D721Med (cell line): ENCODE measurements around the gene ZNF662.

Source experiments
- DNase-seq: peaks from one replicate; pipeline ENCODE4 v3.0.0; 2011; ENCODE audit warnings: low spot score; ENCODE audit not compliant: insufficient read length
- FAIRE-seq: peaks from 2 replicates; lab custom pipeline; 2011; peaks lifted over from hg19 to GRCh38; lab: Jason Lieb, UNC
- TF ChIP-seq, protein P1 (sequence below): IDR thresholded peaks from 2 replicates; pipeline ENCODE4 v1.5.1; 2012; ENCODE audit warnings: mild to moderate bottlenecking, control low read depth; ENCODE audit not compliant: insufficient read depth; ENCODE audit errors: missing control alignments

The ZNF662 gene

DNA sequence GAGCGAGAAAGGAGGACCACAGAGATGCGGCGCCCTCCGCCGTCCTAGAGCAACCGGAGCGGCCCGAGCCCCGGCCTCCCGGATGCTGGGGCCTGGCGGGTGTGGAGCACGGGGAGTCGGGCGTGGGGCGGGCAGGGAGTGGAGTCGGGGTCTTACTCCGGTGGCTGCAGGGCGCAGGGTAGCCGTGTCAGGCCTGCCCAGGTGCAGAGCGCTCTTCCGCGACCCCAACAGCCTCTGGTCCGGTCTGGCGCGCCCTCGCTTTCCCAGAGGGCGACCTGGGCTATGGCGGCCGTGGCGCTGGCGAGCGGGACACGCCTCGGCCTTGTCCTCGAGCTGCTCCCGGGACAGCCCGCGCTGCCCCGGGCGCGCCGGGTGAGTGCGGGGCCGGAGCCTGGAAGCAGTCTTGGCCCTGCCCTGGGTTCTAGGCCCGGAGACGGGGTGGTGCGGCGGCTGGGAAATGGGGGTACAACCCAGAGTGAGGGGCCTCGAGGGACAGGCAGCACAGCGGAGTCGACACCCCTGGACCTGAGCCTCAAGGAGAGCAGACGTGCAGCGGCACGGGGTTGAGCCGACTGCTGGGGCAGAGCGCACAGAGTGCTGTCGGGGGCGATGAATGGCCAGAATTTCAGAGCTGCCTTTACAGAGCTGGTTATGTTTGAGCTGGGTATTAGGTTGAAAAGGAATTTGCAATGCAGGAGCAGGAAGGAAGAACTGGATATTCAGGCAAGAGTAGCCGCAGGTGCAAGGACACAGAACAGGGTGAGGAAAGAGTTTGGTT is at the start of gene ZNF662:
TSS of gene ZNF662 (plus strand) at position 73 of the 778 bp plus-strand sequence. CDS start 1,973 bp downstream, outside the sequence.
- TF ChIP-seq, protein P1, sequence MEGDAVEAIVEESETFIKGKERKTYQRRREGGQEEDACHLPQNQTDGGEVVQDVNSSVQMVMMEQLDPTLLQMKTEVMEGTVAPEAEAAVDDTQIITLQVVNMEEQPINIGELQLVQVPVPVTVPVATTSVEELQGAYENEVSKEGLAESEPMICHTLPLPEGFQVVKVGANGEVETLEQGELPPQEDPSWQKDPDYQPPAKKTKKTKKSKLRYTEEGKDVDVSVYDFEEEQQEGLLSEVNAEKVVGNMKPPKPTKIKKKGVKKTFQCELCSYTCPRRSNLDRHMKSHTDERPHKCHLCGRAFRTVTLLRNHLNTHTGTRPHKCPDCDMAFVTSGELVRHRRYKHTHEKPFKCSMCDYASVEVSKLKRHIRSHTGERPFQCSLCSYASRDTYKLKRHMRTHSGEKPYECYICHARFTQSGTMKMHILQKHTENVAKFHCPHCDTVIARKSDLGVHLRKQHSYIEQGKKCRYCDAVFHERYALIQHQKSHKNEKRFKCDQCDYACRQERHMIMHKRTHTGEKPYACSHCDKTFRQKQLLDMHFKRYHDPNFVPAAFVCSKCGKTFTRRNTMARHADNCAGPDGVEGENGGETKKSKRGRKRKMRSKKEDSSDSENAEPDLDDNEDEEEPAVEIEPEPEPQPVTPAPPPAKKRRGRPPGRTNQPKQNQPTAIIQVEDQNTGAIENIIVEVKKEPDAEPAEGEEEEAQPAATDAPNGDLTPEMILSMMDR: no peak
- DNase-seq: no peak
- FAIRE-seq: no peak

DNA sequence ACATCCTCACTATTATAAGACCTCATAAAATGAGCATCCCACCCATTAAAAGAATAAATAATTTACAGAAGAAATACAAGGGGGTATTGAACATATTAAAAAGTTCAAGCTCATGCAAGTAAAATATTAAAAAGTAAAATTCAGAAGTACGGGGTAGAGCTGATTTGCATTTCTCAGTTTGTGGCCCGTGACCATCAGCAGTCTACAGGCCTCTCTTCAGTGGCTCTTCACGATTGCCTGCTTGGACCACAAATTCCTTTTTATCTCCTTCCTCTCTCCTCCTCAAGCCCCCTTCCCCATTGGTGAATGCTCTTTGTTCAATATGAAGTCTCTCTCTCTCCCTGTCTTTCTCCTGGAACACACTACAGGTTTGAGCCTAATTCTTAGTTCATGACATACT is 49.4 kb upstream of the ZNF662 start:
- FAIRE-seq (no peak), DNase-seq (no peak)
- TF ChIP-seq, protein P1: no peak

DNA sequence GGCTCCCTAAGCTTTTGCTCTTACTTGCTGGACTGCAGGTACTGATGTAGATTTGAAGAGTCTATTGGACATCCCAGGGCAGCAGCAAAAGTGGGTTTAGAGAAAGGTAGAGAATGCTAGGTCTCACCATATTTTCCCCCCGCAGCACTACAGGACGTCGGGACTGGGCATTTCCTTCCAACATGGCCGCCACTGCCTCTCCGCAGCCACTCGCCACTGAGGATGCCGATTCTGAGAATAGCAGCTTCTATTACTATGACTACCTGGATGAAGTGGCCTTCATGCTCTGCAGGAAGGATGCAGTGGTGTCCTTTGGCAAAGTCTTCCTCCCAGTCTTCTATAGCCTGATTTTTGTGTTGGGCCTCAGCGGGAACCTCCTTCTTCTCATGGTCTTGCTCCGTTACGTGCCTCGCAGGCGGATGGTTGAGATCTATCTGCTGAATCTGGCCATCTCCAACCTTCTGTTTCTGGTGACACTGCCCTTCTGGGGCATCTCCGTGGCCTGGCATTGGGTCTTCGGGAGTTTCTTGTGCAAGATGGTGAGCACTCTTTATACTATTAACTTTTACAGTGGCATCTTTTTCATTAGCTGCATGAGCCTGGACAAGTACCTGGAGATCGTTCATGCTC is 41.5 kb upstream of the ZNF662 start:
- FAIRE-seq: no peak

DNA sequence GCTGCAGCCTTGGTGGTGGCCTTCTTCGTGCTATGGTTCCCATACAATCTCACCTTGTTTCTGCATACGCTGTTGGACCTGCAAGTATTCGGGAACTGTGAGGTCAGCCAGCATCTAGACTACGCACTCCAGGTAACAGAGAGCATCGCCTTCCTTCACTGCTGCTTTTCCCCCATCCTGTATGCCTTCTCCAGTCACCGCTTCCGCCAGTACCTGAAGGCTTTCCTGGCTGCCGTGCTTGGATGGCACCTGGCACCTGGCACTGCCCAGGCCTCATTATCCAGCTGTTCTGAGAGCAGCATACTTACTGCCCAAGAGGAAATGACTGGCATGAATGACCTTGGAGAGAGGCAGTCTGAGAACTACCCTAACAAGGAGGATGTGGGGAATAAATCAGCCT is 40.7 kb upstream of the ZNF662 start:
- DNase-seq (no peak), FAIRE-seq (no peak)
- TF ChIP-seq, protein P1: no peak

More for the DNA sequence above, 41.5 kb upstream of the ZNF662 start:
- DNase-seq: no peak
- TF ChIP-seq, protein P1: no peak

DNA sequence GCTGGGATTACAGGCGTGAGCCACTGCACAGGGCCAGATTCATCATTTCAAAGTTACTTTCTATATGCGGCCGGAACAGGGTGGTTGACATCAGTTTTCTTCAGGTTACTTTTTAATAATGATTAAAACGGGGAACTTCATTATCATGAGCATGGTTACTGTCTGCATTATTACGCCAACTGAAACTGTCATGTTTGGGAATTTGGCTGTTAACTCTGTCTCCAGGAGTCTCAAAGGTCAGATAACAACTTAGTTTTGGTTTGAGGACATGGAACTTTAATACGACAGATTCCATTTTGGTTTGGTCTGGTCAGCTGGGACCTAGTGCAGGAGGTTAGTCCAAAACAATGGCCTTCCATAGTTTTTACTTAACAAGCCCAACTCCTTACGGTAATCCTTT is 38.8 kb upstream of the ZNF662 start:
- DNase-seq (no peak), FAIRE-seq (no peak)

DNA sequence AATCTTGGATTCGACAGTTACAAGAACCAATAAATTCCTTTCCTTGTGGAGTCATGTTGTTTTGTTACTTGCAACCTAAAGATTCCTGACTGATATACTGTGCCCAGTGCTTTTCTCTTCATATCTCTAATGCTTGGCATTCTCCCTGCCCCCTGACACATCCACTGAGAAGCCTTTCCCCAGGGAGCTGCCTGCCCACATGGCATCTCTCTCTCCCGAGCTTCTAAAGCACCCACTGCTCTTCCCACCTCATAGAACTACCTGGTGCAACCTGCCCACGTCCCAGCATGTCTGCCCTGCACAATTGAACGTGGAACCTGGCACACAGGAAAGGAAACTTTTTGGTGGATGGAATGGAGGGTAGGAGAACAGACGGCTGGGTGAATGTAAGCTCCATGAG is 37.1 kb upstream of the ZNF662 start:
- FAIRE-seq: no peak
- DNase-seq: no peak
- TF ChIP-seq, protein P1: no peak

More for the DNA sequence above, 38.8 kb upstream of the ZNF662 start:
- TF ChIP-seq, protein P1: no peak
